ENCODE measurements around the gene GALNT18.

GALNT18 gene

GRCh38 chr11:11528986-11529385 is 92.8 kb downstream of the GALNT18 start:
- no peak for DNase-seq (ENCODE audit: low read depth)

- DNase-seq (ENCODE audit: low read depth): no peak
Observed at GRCh38 chr11:11525283-11525682, 96.5 kb downstream of the GALNT18 start.

GRCh38 chr11:11524436-11525061 is 97.3 kb downstream of the GALNT18 start:
- DNase-seq (ENCODE audit: low read depth): no peak

DNA sequence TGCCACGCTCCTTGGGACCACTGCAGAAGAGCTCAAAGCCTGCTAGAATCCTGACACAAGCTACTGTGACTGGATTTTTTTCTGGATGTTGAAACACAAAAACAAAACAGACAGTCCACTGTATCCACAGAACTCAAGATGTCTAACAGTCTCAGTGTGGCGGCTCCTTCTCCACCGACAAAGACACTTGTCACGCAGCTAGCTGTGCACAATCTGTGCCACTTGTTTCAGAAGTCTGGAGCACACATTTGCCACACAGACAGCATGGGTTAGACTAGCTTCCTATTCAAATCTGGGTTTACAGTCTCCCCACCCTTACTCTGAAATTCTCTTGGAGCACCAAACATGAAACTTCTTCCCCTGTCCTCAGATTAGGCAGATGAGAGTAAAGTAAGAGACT is 99.2 kb downstream of the GALNT18 start:
- DNase-seq (ENCODE audit: low read depth): no peak

- no peak for DNase-seq (ENCODE audit: low read depth)
Observed at GRCh38 chr11:11521306-11522002, 100.4 kb downstream of the GALNT18 start.

- DNase-seq (ENCODE audit: low read depth): no peak
Observed at GRCh38 chr11:11520231-11521015, 101.4 kb downstream of the GALNT18 start.

- no peak for DNase-seq (ENCODE audit: low read depth)
Observed at GRCh38 chr11:11519184-11519583, 102.6 kb downstream of the GALNT18 start.

DNA sequence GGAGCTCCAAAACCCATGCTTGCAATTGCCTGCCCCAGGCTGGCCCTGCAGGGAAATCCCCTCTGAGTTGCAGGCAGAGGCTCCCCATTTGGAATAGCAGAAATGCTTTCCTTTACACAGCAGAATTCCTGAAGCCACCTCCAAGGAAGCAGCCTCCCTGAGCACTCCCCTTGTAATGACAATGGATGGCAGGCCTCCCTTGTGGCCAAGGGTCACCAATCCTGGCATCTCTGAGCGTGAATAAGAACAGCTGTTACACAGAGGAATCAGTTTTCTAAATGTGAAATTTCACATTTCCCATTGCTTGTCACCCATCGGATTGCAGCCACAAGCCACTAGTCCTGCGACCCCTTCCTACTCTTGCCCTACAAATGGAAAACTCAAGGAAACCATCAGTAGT is 107.6 kb downstream of the GALNT18 start:
- DNase-seq (ENCODE audit: low read depth): no peak

- no peak for DNase-seq (ENCODE audit: low read depth)
Observed at GRCh38 chr11:11513422-11513821, 108.4 kb downstream of the GALNT18 start.

DNA sequence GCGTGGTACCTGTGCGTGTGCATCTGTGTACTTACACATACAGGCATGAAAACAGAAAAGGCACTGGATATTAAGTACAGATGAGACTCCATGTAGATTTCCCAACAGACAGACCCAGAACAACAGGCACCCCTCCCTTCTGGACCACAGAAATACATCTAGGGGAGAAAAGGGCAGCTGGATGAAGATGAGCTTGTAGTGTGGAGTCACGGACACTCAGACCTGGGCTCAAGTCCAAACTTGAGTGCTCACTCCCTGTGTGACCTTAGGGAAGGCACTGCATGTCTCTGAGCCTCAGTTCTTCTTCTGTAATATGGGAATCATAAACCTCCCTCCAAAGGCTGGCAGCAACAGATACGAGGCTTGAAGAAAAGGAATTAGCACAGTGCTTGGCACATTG is 108.9 kb downstream of the GALNT18 start:
- no peak for DNase-seq (ENCODE audit: low read depth)

- DNase-seq (ENCODE audit: low read depth): no peak
Observed at GRCh38 chr11:11512502-11512901, 109.3 kb downstream of the GALNT18 start.

- no peak for DNase-seq (ENCODE audit: low read depth)
Observed at GRCh38 chr11:11512090-11512489, 109.7 kb downstream of the GALNT18 start.

- DNase-seq (ENCODE audit: low read depth): no peak
Observed at GRCh38 chr11:11510939-11511338, 110.9 kb downstream of the GALNT18 start.

GRCh38 chr11:11505692-11506091 is 116.1 kb downstream of the GALNT18 start:
- DNase-seq (ENCODE audit: low read depth): no peak

GRCh38 chr11:11505190-11505589 is 116.6 kb downstream of the GALNT18 start:
- no peak for DNase-seq (ENCODE audit: low read depth)

DNA sequence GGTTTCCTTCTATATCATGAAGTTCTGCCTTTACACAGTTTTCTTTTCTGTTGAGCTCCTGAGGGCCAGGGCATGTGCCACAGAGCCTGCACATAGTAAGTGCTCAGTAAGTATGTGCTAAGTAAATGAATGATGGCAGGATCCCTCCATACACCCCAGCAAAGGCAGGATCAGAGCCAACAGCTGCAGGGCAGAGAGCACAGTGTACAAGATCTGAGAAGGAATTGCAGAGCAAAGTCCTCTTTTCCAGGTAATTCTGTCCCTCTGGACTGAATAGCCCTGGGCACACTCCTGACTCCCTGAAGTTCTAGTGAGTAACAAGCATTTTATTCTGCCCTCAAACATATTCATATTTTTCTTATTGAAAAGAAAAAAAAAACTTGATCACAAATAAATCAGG is 117.7 kb downstream of the GALNT18 start:
- no peak for DNase-seq (ENCODE audit: low read depth)

GRCh38 chr11:11502263-11502861 is 119.4 kb downstream of the GALNT18 start:
- DNase-seq (ENCODE audit: low read depth): no peak

DNA sequence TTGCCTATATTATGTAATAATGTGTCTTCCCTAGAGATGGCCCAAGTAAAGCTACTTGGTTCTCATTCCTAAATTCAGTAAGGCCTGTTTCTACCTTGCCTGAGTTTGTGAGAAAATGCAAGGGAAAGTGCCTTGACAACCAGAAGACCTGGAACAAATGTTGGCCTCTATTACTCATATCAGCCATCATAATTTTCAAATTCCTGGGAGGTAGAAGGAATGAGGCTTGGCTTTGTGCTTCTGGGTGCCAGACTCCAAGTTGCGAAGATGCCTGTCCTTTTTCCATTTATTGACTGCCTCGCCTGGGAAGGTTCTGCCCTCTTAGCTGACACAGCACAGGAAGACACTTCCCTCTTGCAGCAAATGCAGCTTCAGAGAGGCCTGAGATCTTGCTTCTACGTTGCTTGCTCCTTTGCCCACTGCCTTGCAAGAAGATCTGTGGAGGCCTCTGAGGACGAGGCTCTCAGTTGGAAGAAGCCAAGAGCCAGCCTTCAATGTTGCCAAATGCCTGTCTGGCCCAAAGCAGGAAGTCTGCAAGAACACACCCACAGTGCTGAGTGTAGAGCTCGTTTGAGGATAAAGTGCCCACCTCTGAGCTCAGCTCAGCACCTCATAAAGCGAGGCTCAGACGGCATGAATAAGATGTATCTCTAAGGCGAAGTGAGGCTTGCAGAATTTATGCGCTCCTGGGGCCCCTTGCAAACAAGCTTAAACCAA is 120.1 kb downstream of the GALNT18 start:
- no peak for DNase-seq (ENCODE audit: low read depth)

- DNase-seq (ENCODE audit: low read depth): no peak
Observed at GRCh38 chr11:11500744-11501487, 120.9 kb downstream of the GALNT18 start.

GRCh38 chr11:11499300-11499699 is 122.5 kb downstream of the GALNT18 start:
- DNase-seq (ENCODE audit: low read depth): no peak

- no peak for DNase-seq (ENCODE audit: low read depth)
Observed at GRCh38 chr11:11498195-11498594, 123.6 kb downstream of the GALNT18 start.

Measured in activated T-helper 9 cell treated with anti-CD3 and anti-CD28 coated beads, Interleukin-2, amount 50 U/mL, for 16 hours (primary cell).